LoVo (cell line): Measurements from ENCODE around the gene CYBB.
A peak's percentile ranks its signal among the peaks of the same experiment; 100 is the strongest.

Experiments
- DNase-seq: peaks from one replicate; pipeline ENCODE4 v3.0.0-alpha.2; 2016; ENCODE audit warnings: low spot score

Gene CYBB

GRCh38 chrX:37844622-37845021, 64.8 kb downstream of the CYBB start:
- DNase-seq, result no peak

GRCh38 chrX:37846141-37846540, 66.3 kb downstream of the CYBB start:
- no peak for DNase-seq

DNA sequence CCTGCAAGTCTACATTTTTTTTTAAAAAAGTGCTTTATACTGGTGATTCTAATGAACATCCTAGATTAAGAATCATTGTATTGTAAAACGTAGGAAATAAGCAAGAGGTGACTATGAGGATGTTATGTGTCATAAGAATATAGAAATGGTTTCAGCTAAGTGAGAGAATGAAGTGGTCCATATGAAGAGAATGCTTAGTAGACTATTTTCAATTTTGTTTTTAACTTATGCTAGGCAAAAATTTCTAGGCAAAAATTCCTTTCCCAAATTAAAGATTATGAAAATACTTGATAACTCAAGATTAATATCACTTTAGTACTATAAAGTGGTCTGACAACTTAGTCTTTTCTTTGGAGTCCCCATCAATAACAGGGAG, 66.7 kb downstream of the CYBB start:
- no peak for DNase-seq

- DNase-seq, result peak; percentile 83
Measured at GRCh38 chrX:37846934-37847732, 67.3 kb downstream of the CYBB start, which contains the start of gene DYNLT3. Gene DYNLT3 (minus strand): TSS chrX:37847571. CDS start chrX:37847510, 61 bp downstream.

DNA sequence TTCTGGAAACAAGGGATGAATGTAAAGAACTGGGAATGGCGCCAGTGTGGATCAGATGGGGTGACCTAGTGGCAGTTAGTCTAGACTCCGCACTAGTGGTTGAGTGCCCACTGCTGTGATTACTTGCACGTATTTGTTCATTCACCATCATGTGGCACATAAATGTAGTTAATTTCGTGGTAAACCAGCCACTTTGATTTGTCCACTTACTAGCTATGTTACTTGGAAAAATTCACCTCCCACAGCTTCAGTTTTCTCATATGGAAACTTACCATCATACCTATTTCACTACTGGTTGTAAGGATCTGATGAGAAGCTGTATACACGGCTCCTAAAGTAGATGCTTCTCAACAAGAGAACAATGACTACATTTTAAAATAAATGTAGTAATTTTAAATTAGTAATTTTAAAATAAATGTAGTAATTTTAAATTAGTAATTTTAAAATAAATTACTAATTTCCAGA, 67.9 kb downstream of the CYBB start:
- no peak for DNase-seq

DNA sequence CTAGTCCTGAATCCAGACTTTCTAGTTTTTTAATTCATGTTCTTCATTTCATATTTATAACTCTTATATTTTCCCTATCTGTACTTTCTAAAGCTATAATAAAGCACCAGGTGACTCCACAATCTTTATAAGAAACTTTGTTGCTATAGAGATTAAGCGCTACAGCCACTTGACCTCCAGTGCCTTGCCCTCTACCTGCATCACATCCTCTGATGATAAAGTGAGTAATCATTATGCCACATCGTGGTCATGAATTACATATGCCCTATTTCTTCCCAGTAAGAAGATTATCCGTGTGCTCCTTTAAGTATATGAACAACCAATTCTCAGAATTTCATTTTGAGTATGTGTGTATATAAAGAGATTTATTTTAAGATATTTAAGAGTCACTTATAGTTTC, 74.3 kb downstream of the CYBB start:
- no peak for DNase-seq

GRCh38 chrX:37854748-37855147, 74.9 kb downstream of the CYBB start:
- no peak for DNase-seq

DNA sequence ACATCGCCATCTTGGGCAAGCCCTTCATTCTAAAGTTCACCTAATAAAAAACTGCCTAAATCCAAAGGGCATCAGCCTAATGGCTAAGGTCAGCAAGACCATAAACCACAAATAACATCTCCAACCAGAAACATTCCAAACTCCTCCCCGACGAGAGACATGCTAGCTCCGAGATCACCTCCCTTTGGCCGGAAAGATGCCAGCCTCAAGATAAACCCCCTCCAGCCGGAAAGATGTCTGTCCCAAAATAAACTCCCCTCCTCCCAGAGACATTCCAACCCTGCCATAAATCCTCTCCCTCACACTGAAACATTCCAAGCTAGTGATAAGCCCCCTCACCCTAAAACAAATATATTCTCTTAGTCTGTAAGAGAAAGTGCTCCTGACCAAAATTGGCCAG, 80.9 kb downstream of the CYBB start:
- DNase-seq, result no peak

GRCh38 chrX:37862851-37863250, 83.0 kb downstream of the CYBB start:
- no peak for DNase-seq
